G401 (cell line): ENCODE results near the gene TM9SF2. TPM values are rescaled to one million over a fixed set of nuclear protein-coding genes. Genes with fewer than 3 reads are reported as not detected.
A peak's percentile ranks its signal among the peaks of the same experiment; 100 is the strongest.
"Not testable (repeated sequence)": the region's sequence is repeated elsewhere in the genome, so short reads cannot be mapped to it uniquely, and the experiment has no call there.

Experiments used
- DNase-seq: peaks from one replicate; pipeline ENCODE4 v3.0.0-alpha.2; 2015; ENCODE audit warnings: low spot score
- in situ Hi-C: cut with HindIII; loops from 2 replicates; pipeline ENCODE4 v1.10.0; 2016; ENCODE audit warnings: low sequenced_read_pairs, mixed read lengths
- total RNA-seq: library from RNA; depleted of rRNA; stranded (reverse); fragments of >200 nt; shearing (Covaris generic); gene quantifications from 2 replicates; pipeline ENCODE4 v1.2.3, GENCODE V29; 2014

The TM9SF2 gene
- total RNA-seq, 1 experiment from 2014 or later: 121 TPM

DNA sequence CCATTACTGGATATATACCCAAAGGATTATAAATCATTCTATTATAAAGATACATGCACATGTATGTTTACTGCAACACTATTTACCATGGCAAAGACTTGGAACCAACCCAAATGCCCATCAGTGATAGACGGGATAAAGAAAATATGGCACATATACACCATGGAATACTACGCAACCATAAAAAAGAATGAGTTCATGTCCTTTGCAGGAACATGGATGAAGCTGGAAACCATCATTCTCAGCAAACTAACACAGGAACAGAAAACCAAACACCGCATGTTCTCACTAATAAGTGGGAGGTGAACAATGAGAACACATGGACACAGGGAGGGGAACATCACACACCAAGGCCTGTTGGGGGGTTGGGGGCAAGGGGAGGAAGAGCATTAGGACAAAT, 9.5 kb upstream of the TM9SF2 start:
- DNase-seq, in situ Hi-C loops: not testable (repeated sequence)

DNA sequence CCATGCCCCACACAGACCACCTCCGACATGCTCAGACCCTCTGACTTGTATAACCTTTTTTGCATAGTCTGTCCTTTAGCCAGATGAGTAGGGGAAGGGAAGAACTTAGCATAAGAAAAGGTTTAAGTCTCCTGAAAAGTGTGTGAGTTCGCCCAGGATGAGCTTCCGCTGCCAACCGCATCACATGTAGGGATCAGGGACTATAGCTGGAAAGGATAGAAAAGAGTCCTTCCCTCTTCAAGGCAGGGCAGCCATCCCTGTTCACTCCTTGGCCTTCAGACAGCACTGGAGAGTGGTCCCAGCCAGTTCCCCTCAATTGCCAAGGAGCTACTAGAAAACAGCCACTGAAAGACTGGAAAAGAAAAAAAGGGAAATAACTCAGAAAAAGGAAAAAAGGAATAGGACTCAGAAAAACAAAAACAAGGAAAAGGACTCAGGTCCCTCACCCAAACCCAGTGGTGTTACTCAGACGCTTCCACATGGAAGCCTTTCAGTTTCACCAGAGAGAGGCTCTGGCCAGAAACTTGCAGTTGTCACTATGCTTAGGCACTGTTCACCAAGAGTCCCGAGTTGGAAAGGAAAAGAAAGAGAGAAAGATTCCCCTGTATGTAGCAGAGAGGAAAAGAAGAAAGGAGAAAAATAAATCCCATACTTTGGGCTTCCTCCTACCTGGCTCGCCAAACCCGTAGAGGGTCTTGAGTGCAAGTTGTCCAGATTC, 5.6 kb upstream of the TM9SF2 start:
- in situ Hi-C loops: no loop called here
- DNase-seq: no peak

GRCh38 chr13:99496184-99497142, 4.8 kb upstream of the TM9SF2 start:
- in situ Hi-C loops: no loop called here
- DNase-seq: peak; percentile 52

- in situ Hi-C loops: no loop called here
These were observed 2.8 kb upstream of the TM9SF2 start for GRCh38 chr13:99498171-99499161.

GRCh38 chr13:99500839-99501183, 461 bp upstream of the TM9SF2 start:
- no peak for DNase-seq
- in situ Hi-C loops: no loop called here

More at GRCh38 chr13:99498171-99499161, 2.8 kb upstream of the TM9SF2 start:
- peak; percentile 98 for DNase-seq

- DNase-seq: no peak
- in situ Hi-C loops: no loop called here
These were observed 603 bp downstream of the TM9SF2 start for GRCh38 chr13:99501848-99502301.

GRCh38 chr13:99505814-99506269, 4.6 kb downstream of the TM9SF2 start:
- in situ Hi-C loops: no loop called here

DNA sequence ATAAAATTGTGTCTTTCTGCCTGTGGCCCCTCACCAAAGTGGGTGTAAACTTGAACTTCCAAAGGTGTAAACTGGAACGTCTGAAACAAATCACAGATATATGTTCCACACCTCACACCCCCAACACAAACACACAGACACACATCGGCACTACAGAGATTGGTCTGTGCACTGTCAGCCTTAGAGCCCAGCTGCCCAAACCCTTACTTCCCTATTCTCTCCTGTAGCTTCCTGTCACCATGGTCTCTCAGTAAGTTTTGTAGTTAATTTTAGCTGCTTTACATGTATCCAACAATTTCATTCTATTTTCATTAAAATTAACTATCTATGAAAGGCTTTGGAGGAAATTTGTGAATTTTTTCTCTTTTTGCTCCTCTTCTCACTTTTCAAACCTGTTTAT, 5.4 kb downstream of the TM9SF2 start:
- in situ Hi-C loops: no loop called here

More at GRCh38 chr13:99505814-99506269, 4.6 kb downstream of the TM9SF2 start:
- DNase-seq: no peak

GRCh38 chr13:99507054-99507453, 5.8 kb downstream of the TM9SF2 start:
- no peak for DNase-seq
- in situ Hi-C loops: no loop called here

More for the DNA sequence above, 5.4 kb downstream of the TM9SF2 start:
- DNase-seq: no peak

- no peak for DNase-seq
- in situ Hi-C loops: no loop called here
These were observed 6.3 kb downstream of the TM9SF2 start for GRCh38 chr13:99507551-99507950.

GRCh38 chr13:99507986-99508385, 6.7 kb downstream of the TM9SF2 start:
- DNase-seq: no peak
- in situ Hi-C loops: no loop called here

DNA sequence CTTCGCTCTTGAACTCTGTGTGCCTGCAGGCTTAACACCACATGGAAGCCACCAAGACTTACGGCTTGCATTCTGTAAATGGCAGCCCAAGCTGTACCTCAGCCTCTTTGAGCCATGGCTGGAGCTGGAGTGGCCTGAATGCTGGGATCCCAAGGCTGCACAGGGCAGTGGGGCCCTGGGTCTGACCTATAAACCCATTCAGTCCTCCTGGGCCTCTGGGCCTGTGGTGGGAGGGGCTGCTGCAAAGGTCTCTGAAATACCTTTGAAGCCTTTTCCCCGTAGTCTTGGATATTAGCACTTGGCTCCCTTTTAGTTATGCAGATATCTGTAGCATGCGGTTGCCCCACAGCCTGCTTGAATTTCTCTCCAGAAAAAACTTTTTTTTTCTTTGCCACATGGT, 8.2 kb downstream of the TM9SF2 start:
- in situ Hi-C loops: no loop called here
- no peak for DNase-seq

- DNase-seq: no peak
- in situ Hi-C loops: no loop called here
These were observed 13.5 kb downstream of the TM9SF2 start for GRCh38 chr13:99514801-99515200.

GRCh38 chr13:99516153-99516929, 15.1 kb downstream of the TM9SF2 start:
- no peak for DNase-seq
- in situ Hi-C loops: no loop called here

- in situ Hi-C loops: no loop called here
- no peak for DNase-seq
These were observed 16.3 kb downstream of the TM9SF2 start for GRCh38 chr13:99517577-99517976.

DNA sequence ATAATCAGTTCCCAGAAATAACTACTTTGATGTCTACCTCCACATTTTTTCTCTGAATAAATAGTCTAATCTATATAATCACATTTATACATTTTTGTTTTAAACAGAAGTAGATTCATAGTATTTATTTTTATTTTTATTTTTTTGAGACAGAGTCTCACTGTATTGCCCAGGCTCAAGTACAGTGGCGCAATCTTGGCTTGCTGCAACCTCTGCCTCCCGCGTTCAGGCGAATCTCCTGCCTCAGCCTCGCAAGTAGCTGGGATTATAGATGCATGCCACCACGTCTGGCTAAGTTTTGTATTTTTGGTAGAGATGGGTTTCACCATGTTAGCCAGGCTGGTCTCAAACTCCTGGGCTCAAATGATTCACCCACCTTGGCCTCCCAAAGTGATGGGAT, 16.7 kb downstream of the TM9SF2 start:
- no peak for DNase-seq
- in situ Hi-C loops: no loop called here

- in situ Hi-C loops: no loop called here
- no peak for DNase-seq
These were observed 21.0 kb downstream of the TM9SF2 start for GRCh38 chr13:99522298-99522697.

GRCh38 chr13:99523838-99524237, 22.6 kb downstream of the TM9SF2 start:
- in situ Hi-C loops: no loop called here
- DNase-seq: no peak
